ENCODE results near the gene SLC46A2.

Gene SLC46A2

DNA sequence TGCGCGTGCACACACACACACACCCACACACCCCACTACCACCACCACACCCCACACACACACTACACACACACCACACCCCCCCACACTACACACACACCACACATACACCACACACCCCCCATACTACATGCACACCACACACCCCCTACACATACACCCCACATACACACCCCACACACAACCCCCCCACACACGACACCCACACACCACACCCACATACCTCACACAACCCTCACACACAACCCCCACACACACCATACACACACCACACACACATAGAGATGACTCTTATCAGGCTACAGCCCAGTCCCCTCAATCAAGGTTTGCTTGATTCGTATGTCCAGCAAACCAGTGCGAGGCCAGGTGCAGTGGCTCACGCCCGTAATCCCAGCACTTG lies 25.7 kb downstream of the SLC46A2 start:
- no peaks in the 10 kb centered on the region for H3K36me3 ChIP-seq (ENCODE audit: control insufficient read depth, insufficient read depth, low read length)
- no peak overlapping the region for H3K4me3 ChIP-seq (ENCODE audit: low read length)
- H3K4me1 ChIP-seq (ENCODE audit: control insufficient read depth, insufficient read depth, low read length), result no peaks in the 10 kb centered on the region
- no peaks in the 10 kb centered on the region for H3K27me3 ChIP-seq (ENCODE audit: control insufficient read depth, insufficient read depth, low read length)
- H3K9me3 ChIP-seq (ENCODE audit: control insufficient read depth, low read length), result no peaks in the 10 kb centered on the region
- no peak overlapping the region for H3K9ac ChIP-seq (ENCODE audit: low read length)

DNA sequence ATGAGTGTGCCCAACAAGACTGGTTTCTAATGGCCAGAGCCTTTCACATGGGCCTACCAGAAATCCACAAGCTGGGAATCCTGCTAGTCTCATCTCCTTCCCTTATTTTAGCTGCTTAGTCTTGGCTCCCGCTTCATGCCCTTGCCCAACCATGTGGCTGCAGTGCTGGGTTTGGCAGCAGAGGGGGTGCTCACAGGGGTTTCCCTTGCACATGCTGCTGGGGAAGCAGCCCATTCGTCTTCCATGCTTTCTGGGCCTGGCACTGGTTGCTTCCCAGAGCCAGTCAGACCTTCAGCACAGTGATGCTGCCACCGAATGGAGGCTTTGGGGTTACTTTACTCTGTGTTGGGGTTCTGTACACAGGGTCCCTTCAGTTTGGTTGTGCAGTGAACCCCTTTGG lies 26.3 kb downstream of the SLC46A2 start:
- H3K36me3 ChIP-seq (ENCODE audit: control insufficient read depth, insufficient read depth, low read length), result no peaks in the 10 kb centered on the region
- no peaks in the 10 kb centered on the region for H3K27me3 ChIP-seq (ENCODE audit: control insufficient read depth, insufficient read depth, low read length)
- no peaks in the 10 kb centered on the region for H3K9me3 ChIP-seq (ENCODE audit: control insufficient read depth, low read length)
- H3K9ac ChIP-seq (ENCODE audit: low read length), result no peak overlapping the region
- no peaks in the 10 kb centered on the region for H3K4me1 ChIP-seq (ENCODE audit: control insufficient read depth, insufficient read depth, low read length)
- no peak overlapping the region for H3K4me3 ChIP-seq (ENCODE audit: low read length)

DNA sequence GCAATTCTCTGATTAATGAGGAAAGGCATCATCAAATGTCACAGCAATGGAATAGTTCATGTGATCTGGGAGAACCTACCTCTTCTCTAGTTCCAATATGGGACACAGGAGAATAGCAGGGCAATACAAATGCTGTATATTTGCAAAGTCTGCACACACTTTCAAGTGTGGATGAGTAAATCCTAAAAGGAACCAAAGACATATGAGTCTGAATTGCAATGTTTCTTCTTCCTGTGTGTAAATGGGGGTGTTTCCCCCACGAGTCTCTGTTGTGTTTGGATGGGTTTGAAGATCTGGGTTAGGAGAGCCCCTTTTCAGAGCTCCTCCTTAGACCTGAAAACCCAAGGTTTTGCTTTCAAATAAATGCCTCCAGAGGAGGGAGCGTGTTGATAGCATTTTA lies 26.9 kb downstream of the SLC46A2 start:
- Histone ChIP-seq H3K9ac (ENCODE audit: low read length) (no peak overlapping the region), H3K36me3 (ENCODE audit: control insufficient read depth, insufficient read depth, low read length) (no peaks in the 10 kb centered on the region), H3K4me3 (ENCODE audit: low read length) (no peak overlapping the region), H3K4me1 (ENCODE audit: control insufficient read depth, insufficient read depth, low read length) (no peaks in the 10 kb centered on the region), H3K27me3 (ENCODE audit: control insufficient read depth, insufficient read depth, low read length) (no peaks in the 10 kb centered on the region), H3K9me3 (ENCODE audit: control insufficient read depth, low read length) (no peaks in the 10 kb centered on the region)

DNA sequence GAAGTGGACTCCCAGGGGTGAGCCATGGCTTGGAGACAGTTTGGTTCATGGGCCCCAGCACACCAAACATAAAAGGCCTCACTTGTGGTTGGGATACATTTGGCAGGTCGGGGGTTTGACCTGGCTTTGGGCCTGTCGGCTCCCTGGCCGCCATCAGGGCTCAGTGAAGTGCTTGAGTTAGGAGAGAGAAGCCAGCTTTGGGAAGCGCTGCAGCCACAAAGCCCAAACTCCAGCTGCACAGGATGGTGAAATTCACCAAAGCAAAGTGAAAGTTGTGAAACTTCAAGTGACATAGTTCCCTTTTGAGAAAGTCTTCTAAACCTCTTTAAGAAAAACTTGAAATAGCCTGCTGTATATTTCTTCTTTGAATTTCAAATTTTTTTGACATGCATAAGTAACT lies 27.5 kb downstream of the SLC46A2 start:
- Histone ChIP-seq H3K9ac (ENCODE audit: low read length) (no peak overlapping the region), H3K9me3 (ENCODE audit: control insufficient read depth, low read length) (no peaks in the 10 kb centered on the region), H3K27me3 (ENCODE audit: control insufficient read depth, insufficient read depth, low read length) (no peaks in the 10 kb centered on the region), H3K4me1 (ENCODE audit: control insufficient read depth, insufficient read depth, low read length) (no peaks in the 10 kb centered on the region), H3K4me3 (ENCODE audit: low read length) (no peak overlapping the region), H3K36me3 (ENCODE audit: control insufficient read depth, insufficient read depth, low read length) (no peaks in the 10 kb centered on the region)

DNA sequence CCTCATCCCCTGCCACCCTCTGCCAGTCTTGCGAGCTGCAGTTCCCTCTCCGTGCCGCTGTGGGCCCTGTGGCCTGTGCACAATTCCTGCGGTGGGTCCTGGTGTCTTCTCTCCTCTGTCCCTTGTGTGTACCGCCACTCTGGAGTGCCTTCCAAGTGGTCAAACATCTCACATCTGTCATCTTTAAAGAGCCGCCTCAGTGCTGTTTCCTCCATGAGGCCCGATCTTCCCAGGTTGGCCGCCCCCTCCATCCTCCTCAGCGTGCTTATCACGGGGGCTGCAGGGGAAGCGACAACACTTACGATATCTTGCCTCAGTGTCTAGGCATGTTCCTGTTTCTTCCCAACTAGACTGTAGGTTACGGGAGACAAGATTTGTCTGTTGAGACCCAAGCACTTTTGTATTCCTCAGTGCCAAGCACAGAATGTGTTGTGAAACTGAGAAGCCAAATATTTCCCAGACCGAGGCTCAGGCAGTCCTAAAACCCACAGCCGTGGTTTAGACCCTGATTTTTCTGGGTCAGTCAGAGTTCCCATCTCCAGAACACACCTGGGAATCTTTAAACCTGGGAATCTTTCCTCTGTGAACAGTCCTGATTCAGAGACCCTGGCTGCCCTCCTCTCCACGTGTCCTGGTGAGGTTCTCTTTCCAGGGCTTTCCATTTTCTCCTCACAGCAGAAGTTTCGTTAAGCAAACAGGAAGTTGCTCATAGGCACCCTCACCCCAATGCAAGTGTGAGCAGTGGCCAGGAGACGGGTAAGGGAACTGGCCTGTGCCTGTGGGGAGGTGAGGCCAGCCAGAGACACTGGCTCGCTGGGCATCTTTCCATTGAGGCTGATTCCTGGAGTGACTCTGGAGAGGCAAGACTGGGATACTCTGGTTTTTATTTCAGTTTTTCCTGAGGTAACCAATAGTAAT lies 28.8 kb downstream of the SLC46A2 start:
- H3K27me3 ChIP-seq (ENCODE audit: control insufficient read depth, insufficient read depth, low read length), result no peaks in the 10 kb centered on the region
- H3K36me3 ChIP-seq (ENCODE audit: control insufficient read depth, insufficient read depth, low read length), result no peaks in the 10 kb centered on the region
- no peak overlapping the region for H3K9ac ChIP-seq (ENCODE audit: low read length)
- no peaks in the 10 kb centered on the region for H3K9me3 ChIP-seq (ENCODE audit: control insufficient read depth, low read length)
- no peaks in the 10 kb centered on the region for H3K4me1 ChIP-seq (ENCODE audit: control insufficient read depth, insufficient read depth, low read length)
- no peak overlapping the region for H3K4me3 ChIP-seq (ENCODE audit: low read length)

DNA sequence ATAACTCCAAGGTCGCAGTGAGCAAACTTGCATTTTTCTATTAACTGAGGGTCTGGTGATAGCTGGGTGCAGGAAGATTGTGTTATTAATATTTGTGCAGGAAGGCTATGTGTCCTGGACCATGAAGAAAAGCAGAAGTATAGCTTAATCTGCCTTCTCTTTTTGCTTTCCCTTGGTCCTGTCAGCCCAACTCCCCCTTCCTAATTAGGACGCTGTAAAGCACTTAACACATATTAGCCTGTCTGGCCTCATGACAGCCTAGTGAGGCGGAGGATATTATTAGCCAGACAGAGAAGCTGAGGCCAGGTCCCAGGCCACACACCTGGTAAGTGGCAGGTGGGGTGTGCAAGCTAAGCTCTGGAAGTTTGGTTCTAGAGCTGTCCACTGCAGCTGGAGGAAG lies 29.5 kb downstream of the SLC46A2 start:
- no peaks in the 10 kb centered on the region for H3K9me3 ChIP-seq (ENCODE audit: control insufficient read depth, low read length)
- no peaks in the 10 kb centered on the region for H3K4me1 ChIP-seq (ENCODE audit: control insufficient read depth, insufficient read depth, low read length)
- no peak overlapping the region for H3K9ac ChIP-seq (ENCODE audit: low read length)
- no peaks in the 10 kb centered on the region for H3K27me3 ChIP-seq (ENCODE audit: control insufficient read depth, insufficient read depth, low read length)
- no peaks in the 10 kb centered on the region for H3K36me3 ChIP-seq (ENCODE audit: control insufficient read depth, insufficient read depth, low read length)
- no peak overlapping the region for H3K4me3 ChIP-seq (ENCODE audit: low read length)

DNA sequence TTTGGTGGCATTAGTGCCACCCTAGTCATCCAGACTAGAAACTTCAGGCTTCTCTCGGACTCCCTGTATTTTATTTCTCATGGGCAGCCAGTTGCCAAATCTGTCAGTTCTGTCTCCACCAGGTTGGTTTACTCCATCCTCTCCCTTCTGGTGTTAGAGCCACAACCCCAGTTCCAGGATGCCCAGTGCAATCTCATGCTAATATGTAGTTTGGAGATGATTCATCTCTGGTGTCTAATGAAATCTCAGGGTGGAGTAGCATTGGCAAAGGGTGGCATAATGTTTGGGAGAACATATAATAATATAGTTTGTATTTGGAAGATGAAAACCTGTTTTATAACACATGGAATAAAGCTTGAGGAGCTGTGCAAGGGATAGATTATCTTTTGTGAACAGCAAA lies 30.2 kb downstream of the SLC46A2 start:
- no peaks in the 10 kb centered on the region for H3K9me3 ChIP-seq (ENCODE audit: control insufficient read depth, low read length)
- no peak overlapping the region for H3K4me3 ChIP-seq (ENCODE audit: low read length)
- H3K27me3 ChIP-seq (ENCODE audit: control insufficient read depth, insufficient read depth, low read length), result no peaks in the 10 kb centered on the region
- no peak overlapping the region for H3K9ac ChIP-seq (ENCODE audit: low read length)
- no peaks in the 10 kb centered on the region for H3K36me3 ChIP-seq (ENCODE audit: control insufficient read depth, insufficient read depth, low read length)
- no peaks in the 10 kb centered on the region for H3K4me1 ChIP-seq (ENCODE audit: control insufficient read depth, insufficient read depth, low read length)

DNA sequence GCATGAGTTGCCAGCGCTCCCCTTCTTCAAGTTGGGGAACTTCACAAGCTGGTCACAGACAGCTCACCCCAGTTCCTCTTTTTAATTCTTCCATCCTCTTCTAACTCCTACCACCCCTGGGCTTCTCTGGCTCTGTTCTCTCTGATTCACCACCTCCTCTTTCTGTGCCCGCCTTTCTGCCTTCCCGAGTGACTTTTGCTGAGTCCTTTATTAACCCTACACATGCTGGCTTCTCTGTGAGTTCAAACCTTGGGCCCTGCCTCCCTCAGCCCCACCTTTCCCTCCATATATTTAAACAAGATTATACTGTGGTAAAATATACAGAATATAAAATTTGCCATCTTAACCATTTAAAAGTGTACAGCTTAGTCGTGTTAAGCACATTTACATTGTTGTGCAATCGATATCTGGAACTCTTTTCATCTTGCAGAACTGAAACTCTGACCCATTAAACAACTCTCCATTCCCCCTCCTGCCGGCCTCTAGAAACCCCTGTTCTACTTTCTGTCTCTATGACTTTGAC lies 32.0 kb downstream of the SLC46A2 start:
- Histone ChIP-seq H3K9me3 (ENCODE audit: control insufficient read depth, low read length) (no peaks in the 10 kb centered on the region), H3K4me3 (ENCODE audit: low read length) (no peak overlapping the region), H3K27me3 (ENCODE audit: control insufficient read depth, insufficient read depth, low read length) (no peaks in the 10 kb centered on the region), H3K36me3 (ENCODE audit: control insufficient read depth, insufficient read depth, low read length) (no peaks in the 10 kb centered on the region), H3K9ac (ENCODE audit: low read length) (no peak overlapping the region), H3K4me1 (ENCODE audit: control insufficient read depth, insufficient read depth, low read length) (no peaks in the 10 kb centered on the region)

DNA sequence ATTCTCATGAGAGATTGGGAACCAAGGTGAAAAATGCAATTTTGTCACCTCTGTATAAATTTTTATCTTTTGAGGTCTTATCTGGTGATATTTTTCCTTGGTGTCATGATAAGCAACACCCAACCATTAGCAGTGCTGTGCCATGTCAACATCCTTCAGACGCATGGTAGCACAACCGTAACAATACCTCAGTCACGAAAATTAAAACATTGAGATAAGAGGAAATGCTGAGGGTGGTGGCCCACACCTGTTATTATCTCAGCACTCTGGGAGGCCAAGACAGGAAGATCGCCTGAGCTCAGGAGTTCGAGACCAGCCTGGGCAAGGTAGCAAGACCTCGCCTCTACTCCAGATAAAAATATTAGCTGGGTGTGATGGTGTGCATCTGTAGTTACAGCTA lies 32.7 kb downstream of the SLC46A2 start:
- no peaks in the 10 kb centered on the region for H3K9me3 ChIP-seq (ENCODE audit: control insufficient read depth, low read length)
- H3K36me3 ChIP-seq (ENCODE audit: control insufficient read depth, insufficient read depth, low read length), result no peaks in the 10 kb centered on the region
- H3K4me3 ChIP-seq (ENCODE audit: low read length), result no peak overlapping the region
- H3K27me3 ChIP-seq (ENCODE audit: control insufficient read depth, insufficient read depth, low read length), result no peaks in the 10 kb centered on the region
- no peak overlapping the region for H3K9ac ChIP-seq (ENCODE audit: low read length)
- H3K4me1 ChIP-seq (ENCODE audit: control insufficient read depth, insufficient read depth, low read length), result no peaks in the 10 kb centered on the region

DNA sequence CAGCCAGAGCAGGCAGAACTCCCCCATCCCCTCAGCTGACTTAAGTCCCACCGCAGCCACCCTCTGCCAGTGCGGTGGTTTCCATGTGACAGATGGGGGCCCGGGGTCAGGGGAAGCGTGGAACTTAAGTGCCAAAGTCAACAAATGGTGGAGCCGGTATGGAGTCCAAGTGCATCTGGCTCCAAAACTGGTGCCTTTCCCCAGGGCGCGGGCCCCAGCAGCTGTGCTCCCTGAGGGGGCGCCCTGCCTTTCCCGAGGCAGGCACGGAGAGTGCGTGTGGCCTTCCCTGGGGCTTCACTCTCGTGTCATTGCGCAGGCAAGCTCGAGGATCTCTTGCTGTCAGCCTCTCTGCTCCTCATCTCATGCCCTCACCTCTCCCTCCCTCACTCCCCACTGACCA lies 33.8 kb downstream of the SLC46A2 start:
- Histone ChIP-seq H3K9me3 (ENCODE audit: control insufficient read depth, low read length) (no peaks in the 10 kb centered on the region), H3K9ac (ENCODE audit: low read length) (no peak overlapping the region), H3K36me3 (ENCODE audit: control insufficient read depth, insufficient read depth, low read length) (no peaks in the 10 kb centered on the region), H3K27me3 (ENCODE audit: control insufficient read depth, insufficient read depth, low read length) (no peaks in the 10 kb centered on the region), H3K4me3 (ENCODE audit: low read length) (no peak overlapping the region), H3K4me1 (ENCODE audit: control insufficient read depth, insufficient read depth, low read length) (no peaks in the 10 kb centered on the region)

DNA sequence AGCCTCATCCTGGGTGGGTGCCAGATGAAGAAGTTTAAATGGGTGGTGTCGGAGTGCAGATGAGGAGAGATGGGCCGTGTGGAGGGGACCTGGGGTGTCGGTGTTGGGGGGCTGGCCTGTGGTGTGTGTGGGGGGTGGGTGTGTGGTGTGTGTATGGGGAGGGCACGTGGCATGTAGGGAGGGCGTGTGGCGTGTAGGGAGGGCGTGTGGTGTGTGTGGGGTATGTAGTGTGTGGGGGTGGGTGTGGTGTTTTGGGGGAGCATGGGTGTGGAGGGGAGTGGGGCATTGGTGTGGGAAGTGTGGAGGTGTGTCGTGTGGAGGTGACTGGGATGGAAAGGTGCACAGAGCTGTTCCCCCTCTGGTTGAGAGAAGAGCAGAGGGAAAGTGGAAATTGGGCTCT lies 34.5 kb downstream of the SLC46A2 start:
- Histone ChIP-seq H3K9ac (ENCODE audit: low read length) (no peak overlapping the region), H3K27me3 (ENCODE audit: control insufficient read depth, insufficient read depth, low read length) (no peaks in the 10 kb centered on the region), H3K36me3 (ENCODE audit: control insufficient read depth, insufficient read depth, low read length) (no peaks in the 10 kb centered on the region)

DNA sequence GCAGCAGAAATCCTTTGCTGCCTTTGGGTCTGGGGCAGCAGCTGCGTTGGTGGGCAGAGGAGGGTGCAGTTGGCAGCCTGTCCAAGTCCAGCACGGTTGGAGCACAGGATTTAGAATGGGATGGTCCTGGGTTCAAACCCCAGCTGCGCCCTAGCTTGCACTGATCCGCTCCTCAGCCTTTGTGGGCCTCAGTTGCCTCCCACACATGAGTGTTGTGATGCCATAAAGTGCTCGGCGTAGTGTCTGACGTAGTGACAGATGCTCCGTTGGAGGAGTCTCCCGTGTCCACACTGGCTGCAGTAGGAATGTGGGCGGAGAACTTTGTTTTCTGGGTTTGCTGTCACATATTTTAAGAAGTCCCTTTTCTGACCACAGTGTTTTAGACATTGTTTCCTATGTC lies 36.0 kb downstream of the SLC46A2 start:
- Histone ChIP-seq H3K9ac (ENCODE audit: low read length) (no peak overlapping the region), H3K4me3 (ENCODE audit: low read length) (no peak overlapping the region), H3K9me3 (ENCODE audit: control insufficient read depth, low read length) (no peaks in the 10 kb centered on the region), H3K4me1 (ENCODE audit: control insufficient read depth, insufficient read depth, low read length) (no peaks in the 10 kb centered on the region), H3K27me3 (ENCODE audit: control insufficient read depth, insufficient read depth, low read length) (no peaks in the 10 kb centered on the region), H3K36me3 (ENCODE audit: control insufficient read depth, insufficient read depth, low read length) (no peaks in the 10 kb centered on the region)

More for the DNA sequence above, 34.5 kb downstream of the SLC46A2 start:
- no peaks in the 10 kb centered on the region for H3K9me3 ChIP-seq (ENCODE audit: control insufficient read depth, low read length)
- H3K4me1 ChIP-seq (ENCODE audit: control insufficient read depth, insufficient read depth, low read length), result no peaks in the 10 kb centered on the region
- no peak overlapping the region for H3K4me3 ChIP-seq (ENCODE audit: low read length)
